Keratinocyte (primary cell): ENCODE measurements around the gene CRIM1.

Source experiments
- EZH2 ChIP-seq: IDR thresholded peaks from one replicate; pipeline ENCODE4 v1.6.1; 2012; ENCODE audit warnings: inconsistent platforms, mild to moderate bottlenecking, low read length, moderate library complexity
- TF ChIP-seq, protein P1 (sequence below), 3 experiments: IDR thresholded peaks in 1 of 3; conservative IDR thresholded peaks in 1 of 3; optimal IDR thresholded peaks in 1 of 3; 2 replicates in 2 of 3; 3 replicates in 1 of 3; pipeline versions ENCODE3 to v1.5.1; 2011; ENCODE audit warnings: low read length in 3 of 3, mild to moderate bottlenecking in 3 of 3, moderate library complexity in 2 of 3, control low read depth in 1 of 3, inconsistent platforms in 1 of 3; ENCODE audit not compliant: insufficient read depth in 2 of 3; ENCODE audit errors: extremely low read depth in 1 of 3

- no peak for TF ChIP-seq EZH2
- TF ChIP-seq, protein P1, sequence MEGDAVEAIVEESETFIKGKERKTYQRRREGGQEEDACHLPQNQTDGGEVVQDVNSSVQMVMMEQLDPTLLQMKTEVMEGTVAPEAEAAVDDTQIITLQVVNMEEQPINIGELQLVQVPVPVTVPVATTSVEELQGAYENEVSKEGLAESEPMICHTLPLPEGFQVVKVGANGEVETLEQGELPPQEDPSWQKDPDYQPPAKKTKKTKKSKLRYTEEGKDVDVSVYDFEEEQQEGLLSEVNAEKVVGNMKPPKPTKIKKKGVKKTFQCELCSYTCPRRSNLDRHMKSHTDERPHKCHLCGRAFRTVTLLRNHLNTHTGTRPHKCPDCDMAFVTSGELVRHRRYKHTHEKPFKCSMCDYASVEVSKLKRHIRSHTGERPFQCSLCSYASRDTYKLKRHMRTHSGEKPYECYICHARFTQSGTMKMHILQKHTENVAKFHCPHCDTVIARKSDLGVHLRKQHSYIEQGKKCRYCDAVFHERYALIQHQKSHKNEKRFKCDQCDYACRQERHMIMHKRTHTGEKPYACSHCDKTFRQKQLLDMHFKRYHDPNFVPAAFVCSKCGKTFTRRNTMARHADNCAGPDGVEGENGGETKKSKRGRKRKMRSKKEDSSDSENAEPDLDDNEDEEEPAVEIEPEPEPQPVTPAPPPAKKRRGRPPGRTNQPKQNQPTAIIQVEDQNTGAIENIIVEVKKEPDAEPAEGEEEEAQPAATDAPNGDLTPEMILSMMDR (optimal IDR thresholded peaks at IDR 0.05 in 1 of 3, IDR thresholded peaks at IDR 0.05 in 1 of 3, conservative IDR thresholded peaks at IDR 0.05 in 1 of 3; ENCODE audit: extremely low read depth in 1 of 3, insufficient read depth in 2 of 3, low read length in 3 of 3) = no peak
These were observed 208.9 kb downstream of the CRIM1 start for GRCh38 chr2:36564377-36564930.
